LNCAP (cell line): Measurements from ENCODE around the gene TNRC18.

Experiments used
- CTCF ChIP-seq: fragments of 450-650 bp; IDR thresholded peaks from 2 replicates; pipeline ENCODE4 v1.5.1; 2017; ENCODE audit warnings: mild to moderate bottlenecking

The TNRC18 gene

GRCh38 chr7:5443678-5444077 is 20.0 kb upstream of the TNRC18 start:
- TF ChIP-seq CTCF, result no peak

- no peak for TF ChIP-seq CTCF
Measured at GRCh38 chr7:5442757-5443305, 19.2 kb upstream of the TNRC18 start.

- TF ChIP-seq CTCF, result no peak
Measured at GRCh38 chr7:5441840-5442503, 18.3 kb upstream of the TNRC18 start.

- no peak for TF ChIP-seq CTCF
Measured at GRCh38 chr7:5439572-5440496, 16.2 kb upstream of the TNRC18 start.

GRCh38 chr7:5439209-5439571 is 15.6 kb upstream of the TNRC18 start:
- TF ChIP-seq CTCF, result no peak

GRCh38 chr7:5437987-5438386 is 14.4 kb upstream of the TNRC18 start:
- TF ChIP-seq CTCF, result no peak

GRCh38 chr7:5437348-5437892 is 13.8 kb upstream of the TNRC18 start:
- TF ChIP-seq CTCF, result no peak
